GM18505 (cell line): Measurements from ENCODE around the gene BAZ2B.
"Not testable (repeated sequence)": the region's sequence is repeated elsewhere in the genome, so short reads cannot be mapped to it uniquely, and the experiment has no call there.

Source experiments
- ATAC-seq: cut with Tn5 transposase; IDR thresholded peaks from one replicate; pipeline ENCODE4 v1.9.1; 2021; ENCODE audit not compliant: unreplicated experiment
- POLR2A ChIP-seq: IDR thresholded peaks from 4 replicates; pipeline ENCODE4 v1.6.1; 2011; ENCODE audit warnings: borderline replicate concordance; ENCODE audit not compliant: insufficient read depth, insufficient read length; ENCODE audit errors: extremely low read depth

Gene BAZ2B

DNA sequence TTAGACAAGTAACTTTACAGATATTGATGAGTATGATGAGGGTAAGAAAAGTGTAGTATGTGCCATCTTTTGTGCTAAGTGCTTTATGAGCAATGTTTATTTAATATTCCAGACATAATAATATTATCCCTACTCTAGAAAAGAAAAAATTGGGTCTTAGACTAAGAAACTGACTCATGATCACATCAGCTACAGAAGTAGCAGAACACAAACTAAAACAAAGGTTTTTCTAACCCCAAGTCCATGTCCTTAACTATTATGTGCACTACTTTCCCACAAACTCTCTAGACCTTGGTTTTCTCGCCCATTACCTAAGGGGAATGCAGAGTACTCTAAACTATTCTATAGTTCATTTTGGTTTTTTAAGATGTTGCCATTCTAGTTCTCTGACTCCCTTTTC lies 64.5 kb downstream of the BAZ2B start:
- no peak for TF ChIP-seq POLR2A
- ATAC-seq, result no peak

GRCh38 chr2:159550231-159550630 lies 66.1 kb downstream of the BAZ2B start:
- no peak for ATAC-seq
- no peak for TF ChIP-seq POLR2A

- no peak for ATAC-seq
- TF ChIP-seq POLR2A, result no peak
Measured at GRCh38 chr2:159549234-159549633, 67.1 kb downstream of the BAZ2B start.

GRCh38 chr2:159546716-159547430 lies 69.5 kb downstream of the BAZ2B start:
- no peak for ATAC-seq
- TF ChIP-seq POLR2A, result no peak

- ATAC-seq, result no peak
Measured at GRCh38 chr2:159546039-159546438, 70.3 kb downstream of the BAZ2B start.

GRCh38 chr2:159545085-159545484 lies 71.3 kb downstream of the BAZ2B start:
- no peak for ATAC-seq
- no peak for TF ChIP-seq POLR2A

More at GRCh38 chr2:159546039-159546438, 70.3 kb downstream of the BAZ2B start:
- TF ChIP-seq POLR2A, result no peak

GRCh38 chr2:159542101-159542500 lies 74.2 kb downstream of the BAZ2B start:
- TF ChIP-seq POLR2A, result no peak
- no peak for ATAC-seq

- no peak for ATAC-seq
Measured at GRCh38 chr2:159539701-159540100, 76.6 kb downstream of the BAZ2B start.

DNA sequence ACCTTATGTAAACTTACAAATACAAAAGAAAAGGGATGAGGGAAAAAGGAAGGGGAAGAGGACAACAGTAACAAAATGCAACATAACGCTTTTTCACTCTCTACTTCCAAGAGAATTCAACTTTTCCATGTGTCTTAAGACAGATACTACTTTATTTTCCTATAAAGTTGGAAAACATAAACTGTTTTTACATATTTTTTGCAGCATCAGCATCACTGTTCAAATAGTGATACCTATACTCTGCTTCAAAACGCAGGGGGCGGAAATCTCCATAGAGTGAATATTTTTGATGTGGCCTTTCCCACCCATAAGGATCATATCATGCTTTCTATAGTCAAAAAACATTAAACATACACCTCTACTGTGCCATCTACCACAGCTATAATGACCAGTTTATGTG lies 77.5 kb downstream of the BAZ2B start:
- no peak for ATAC-seq

More at GRCh38 chr2:159539701-159540100, 76.6 kb downstream of the BAZ2B start:
- no peak for TF ChIP-seq POLR2A

GRCh38 chr2:159535261-159535660 lies 81.1 kb downstream of the BAZ2B start:
- ATAC-seq, result not testable (repeated sequence)

More for the DNA sequence above, 77.5 kb downstream of the BAZ2B start:
- TF ChIP-seq POLR2A, result no peak

GRCh38 chr2:159531475-159531874 lies 84.9 kb downstream of the BAZ2B start:
- no peak for TF ChIP-seq POLR2A
- ATAC-seq, result no peak

GRCh38 chr2:159526433-159526832 lies 89.9 kb downstream of the BAZ2B start:
- ATAC-seq, result no peak
- TF ChIP-seq POLR2A, result no peak

GRCh38 chr2:159525012-159525411 lies 91.3 kb downstream of the BAZ2B start:
- ATAC-seq, result no peak

DNA sequence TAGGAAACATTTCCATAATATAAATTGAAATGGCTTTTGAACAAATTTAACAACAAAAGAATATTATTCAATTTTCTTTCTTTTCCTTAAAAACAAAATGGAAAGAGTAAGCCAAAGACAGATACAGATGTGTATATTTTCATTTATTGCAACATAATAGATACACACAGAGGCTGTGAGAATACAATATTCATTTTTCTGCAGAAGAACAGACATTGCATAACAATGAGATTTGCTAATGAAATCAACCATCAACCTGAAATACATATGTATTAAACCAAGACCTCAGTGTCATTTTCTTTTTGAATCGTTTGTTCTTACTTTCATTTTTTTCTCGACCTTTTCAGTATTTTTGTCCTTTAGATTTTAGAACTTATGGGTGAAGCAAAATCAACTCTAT lies 95.1 kb downstream of the BAZ2B start:
- no peak for TF ChIP-seq POLR2A
- no peak for ATAC-seq

More at GRCh38 chr2:159525012-159525411, 91.3 kb downstream of the BAZ2B start:
- TF ChIP-seq POLR2A, result no peak
